Measurements from ENCODE around the gene CAP1.
A peak's percentile ranks its signal among the peaks of the same experiment; 100 is the strongest.
"Not testable (repeated sequence)": the region's sequence is repeated elsewhere in the genome, so short reads cannot be mapped to it uniquely, and the experiment has no call there.

The CAP1 gene

GRCh38 chr1:40034869-40035268 is 5.7 kb upstream of the CAP1 start:
- no peak for DNase-seq

- DNase-seq, result no peak
Measured at GRCh38 chr1:40036574-40036973, 4.0 kb upstream of the CAP1 start.

- DNase-seq, result not testable (repeated sequence)
Measured at GRCh38 chr1:40037254-40037653, 3.3 kb upstream of the CAP1 start.

- DNase-seq, result no peak
Measured at GRCh38 chr1:40038697-40039096, 1.8 kb upstream of the CAP1 start.

- DNase-seq, result no peak
Measured at GRCh38 chr1:40039245-40039756, 1.2 kb upstream of the CAP1 start.

- DNase-seq, result peak; percentile 72
Measured at GRCh38 chr1:40039757-40040510, 595 bp upstream of the CAP1 start.

GRCh38 chr1:40041466-40041838 is 923 bp downstream of the CAP1 start:
- DNase-seq, result no peak

GRCh38 chr1:40042341-40042740 is 1.8 kb downstream of the CAP1 start:
- no peak for DNase-seq

- no peak for DNase-seq
Measured at GRCh38 chr1:40044110-40044509, 3.6 kb downstream of the CAP1 start.

- DNase-seq, result no peak
Measured at GRCh38 chr1:40045182-40045581, 4.7 kb downstream of the CAP1 start.

- DNase-seq, result no peak
Measured at GRCh38 chr1:40045766-40046165, 5.2 kb downstream of the CAP1 start.

- DNase-seq, result no peak
Measured at GRCh38 chr1:40047276-40047675, 6.7 kb downstream of the CAP1 start.

GRCh38 chr1:40047769-40048168 is 7.2 kb downstream of the CAP1 start:
- DNase-seq, result no peak

GRCh38 chr1:40049725-40050124 is 9.2 kb downstream of the CAP1 start:
- no peak for DNase-seq

GRCh38 chr1:40050863-40051262 is 10.3 kb downstream of the CAP1 start:
- no peak for DNase-seq

- DNase-seq, result no peak
Measured at GRCh38 chr1:40053138-40053887, 12.8 kb downstream of the CAP1 start.

GRCh38 chr1:40056519-40057309 is 16.2 kb downstream of the CAP1 start:
- no peak for DNase-seq

GRCh38 chr1:40057310-40058030 is 16.9 kb downstream of the CAP1 start:
- DNase-seq, result no peak

GRCh38 chr1:40058097-40058452 is 17.5 kb downstream of the CAP1 start:
- no peak for DNase-seq

GRCh38 chr1:40058453-40059337 is 18.2 kb downstream of the CAP1 start:
- DNase-seq, result no peak

GRCh38 chr1:40059338-40059959 is 18.9 kb downstream of the CAP1 start:
- DNase-seq, result no peak

Data from T1000 (cell line).